ENCODE results near the gene PTPN14.

GRCh38 chr1:214467078-214467585, 84.3 kb downstream of the PTPN14 start:
- no peak for TF ChIP-seq CTCF (conservative IDR thresholded peaks at IDR 0.05 in 1 of 2, IDR thresholded peaks at IDR 0.05 in 1 of 2; ENCODE audit: extremely low read depth in 1 of 2, insufficient read depth in 1 of 2, low read depth in 1 of 2, low read length in 2 of 2)
- no peak for TF ChIP-seq EZH2 (IDR thresholded peaks at IDR 0.05; ENCODE audit: borderline replicate concordance, low read length)
